A673 (cell line): ENCODE data around the gene PUM1.

Experiments used
- EZH2 ChIP-seq: fragments of 200-600 bp; sonication (generic); IDR thresholded peaks from 2 replicates; pipeline ENCODE4 v1.6.1; 2017; ENCODE audit warnings: borderline replicate concordance, low read depth, mild to moderate bottlenecking, mixed read lengths, antibody characterized with exemption, low read length; ENCODE audit not compliant: poor library complexity, severe bottlenecking
- TF ChIP-seq, protein P1 (sequence below): fragments of 300-800, 200-600 bp; sonication (generic); conservative IDR thresholded peaks from 2 replicates; pipeline ENCODE4 v1.5.1; 2017; ENCODE audit warnings: low read depth, mild to moderate bottlenecking, antibody characterized with exemption, low read length, moderate library complexity, mixed read lengths

DNA sequence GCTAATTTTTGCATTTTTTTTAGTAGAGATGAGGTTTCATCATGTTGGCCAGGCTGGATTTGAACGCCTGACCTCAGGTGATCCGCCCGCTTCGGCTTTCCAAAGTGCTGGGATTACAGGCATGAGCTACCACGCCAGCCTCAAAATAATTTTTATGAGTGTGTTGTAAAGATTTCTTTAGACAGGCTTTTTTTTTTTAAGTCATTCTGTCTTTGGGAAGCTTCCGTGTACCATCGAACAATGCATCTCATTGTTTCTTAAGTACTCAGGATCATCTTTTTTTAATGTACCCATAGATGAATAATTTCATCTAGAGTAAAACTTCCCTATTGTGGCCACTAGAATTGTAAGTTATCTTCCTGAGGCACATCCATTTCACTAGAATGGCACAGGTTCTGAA, 137.3 kb downstream of the PUM1 start:
- TF ChIP-seq, protein P1, sequence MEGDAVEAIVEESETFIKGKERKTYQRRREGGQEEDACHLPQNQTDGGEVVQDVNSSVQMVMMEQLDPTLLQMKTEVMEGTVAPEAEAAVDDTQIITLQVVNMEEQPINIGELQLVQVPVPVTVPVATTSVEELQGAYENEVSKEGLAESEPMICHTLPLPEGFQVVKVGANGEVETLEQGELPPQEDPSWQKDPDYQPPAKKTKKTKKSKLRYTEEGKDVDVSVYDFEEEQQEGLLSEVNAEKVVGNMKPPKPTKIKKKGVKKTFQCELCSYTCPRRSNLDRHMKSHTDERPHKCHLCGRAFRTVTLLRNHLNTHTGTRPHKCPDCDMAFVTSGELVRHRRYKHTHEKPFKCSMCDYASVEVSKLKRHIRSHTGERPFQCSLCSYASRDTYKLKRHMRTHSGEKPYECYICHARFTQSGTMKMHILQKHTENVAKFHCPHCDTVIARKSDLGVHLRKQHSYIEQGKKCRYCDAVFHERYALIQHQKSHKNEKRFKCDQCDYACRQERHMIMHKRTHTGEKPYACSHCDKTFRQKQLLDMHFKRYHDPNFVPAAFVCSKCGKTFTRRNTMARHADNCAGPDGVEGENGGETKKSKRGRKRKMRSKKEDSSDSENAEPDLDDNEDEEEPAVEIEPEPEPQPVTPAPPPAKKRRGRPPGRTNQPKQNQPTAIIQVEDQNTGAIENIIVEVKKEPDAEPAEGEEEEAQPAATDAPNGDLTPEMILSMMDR = no peak
- no peak for TF ChIP-seq EZH2
